Uterus (tissue), 2 donors: ENCODE measurements around the gene EYS.

Experiments
- CTCF ChIP-seq, 4 experiments: fragments of 200-600 bp in 2 of 4; fragments of 450-650 bp in 2 of 4; sonication (generic) in 2 of 4; IDR thresholded peaks; one replicate each; pipeline ENCODE4 v1.5.1; 2016 to 2019; ENCODE audit warnings: antibody characterized with exemption in 4 of 4, mild to moderate bottlenecking in 2 of 4, moderate library complexity in 1 of 4
- POLR2A ChIP-seq, 2 donors: fragments of 450-650 bp; IDR thresholded peaks; one replicate each; pipeline ENCODE4 v1.6.1; 2016; ENCODE audit warnings: antibody characterized with exemption in 2 of 2, mild to moderate bottlenecking in 1 of 2, moderate library complexity in 1 of 2

GRCh38 chr6:64288351-64288750 lies 1418.7 kb downstream of the EYS start:
- TF ChIP-seq CTCF (IDR thresholded peaks at IDR 0.05) (no peak), POLR2A (IDR thresholded peaks at IDR 0.05) (no peak)
